ENCODE data around the gene IVD. TPM values are rescaled to one million over a fixed set of nuclear protein-coding genes. Genes with fewer than 3 reads are reported as not detected.
A peak's percentile ranks its signal among the peaks of the same experiment; 100 is the strongest.

Gene IVD
- 22.3 and 25.3 TPM in 2 replicates for total RNA-seq (2014; rRNA removed; shearing (Covaris generic))

- Histone ChIP-seq H3K36me3 (peaks cover 37% of the 10 kb centered on the region), H3K4me3 (peak within 1 kb of the TSS; percentile 66), H3K27me3 (replicated peaks) (no peaks in the 10 kb centered on the region), H3K27ac (peak within 1 kb of the TSS; percentile 22), H3K9me3 (replicated peaks) (no peaks in the 10 kb centered on the region), H3K4me1 (replicated peaks) (peaks cover 13% of the 10 kb centered on the region)
- DNase-seq (ENCODE audit: low read depth in 1 of 2, low spot score in 2 of 2) = peak; percentile 88 to 96
Measured at GRCh38 chr15:40405501-40406381, at the start of gene IVD. TSS of gene IVD (plus strand) at chr15:40405795. CDS start at chr15:40405828, 33 bp downstream.

GRCh38 chr15:40355976-40356585 is 49.5 kb upstream of the IVD start:
- DNase-seq (ENCODE audit: low read depth in 1 of 2, low spot score in 2 of 2) = no peak
- Histone ChIP-seq H3K4me3 (no peak overlapping the region), H3K4me1 (replicated peaks) (peaks cover 24% of the 10 kb centered on the region), H3K27me3 (replicated peaks) (no peaks in the 10 kb centered on the region), H3K36me3 (no peaks in the 10 kb centered on the region), H3K27ac (no peak overlapping the region), H3K9me3 (replicated peaks) (peaks cover 6% of the 10 kb centered on the region; the same call in 1 of the 2 replicates)

- no peaks in the 10 kb centered on the region for H3K27me3 ChIP-seq (replicated peaks)
- H3K4me3 ChIP-seq = no peak overlapping the region
- no peak for DNase-seq (ENCODE audit: low read depth in 1 of 2, low spot score in 2 of 2)
- no peak overlapping the region for H3K27ac ChIP-seq
- peaks cover 24% of the 10 kb centered on the region for H3K4me1 ChIP-seq (replicated peaks)
- H3K9me3 ChIP-seq (replicated peaks) = peaks cover 6% of the 10 kb centered on the region; the same call in 1 of the 2 replicates
- H3K36me3 ChIP-seq = no peaks in the 10 kb centered on the region
Measured at GRCh38 chr15:40357246-40357645, 48.3 kb upstream of the IVD start.

GRCh38 chr15:40357723-40358470 is 47.7 kb upstream of the IVD start, which contains the start of gene DISP2:
TSS of gene DISP2 (plus strand) at chr15:40358219. CDS start at chr15:40358322, 103 bp downstream.
- Histone ChIP-seq H3K9me3 (replicated peaks) (peaks cover 6% of the 10 kb centered on the region; the same call in 1 of the 2 replicates), H3K27ac (no peak within 1 kb of the TSS), H3K36me3 (no peaks in the 10 kb centered on the region), H3K27me3 (replicated peaks) (no peaks in the 10 kb centered on the region), H3K4me1 (replicated peaks) (peaks cover 24% of the 10 kb centered on the region), H3K4me3 (peak within 1 kb of the TSS; percentile 41)
- DNase-seq (ENCODE audit: low read depth in 1 of 2, low spot score in 2 of 2) = peak; percentile 79 to 87

GRCh38 chr15:40358471-40359353 is 46.9 kb upstream of the IVD start:
- no peaks in the 10 kb centered on the region for H3K36me3 ChIP-seq
- H3K27me3 ChIP-seq (replicated peaks) = no peaks in the 10 kb centered on the region
- DNase-seq (ENCODE audit: low read depth in 1 of 2, low spot score in 2 of 2) = no peak
- peaks cover 23% of the 10 kb centered on the region for H3K4me1 ChIP-seq (replicated peaks)
- H3K4me3 ChIP-seq = peak overlapping the region; percentile 41
- H3K9me3 ChIP-seq (replicated peaks) = peaks cover 6% of the 10 kb centered on the region; the same call in 1 of the 2 replicates
- no peak overlapping the region for H3K27ac ChIP-seq

GRCh38 chr15:40360015-40360414 is 45.6 kb upstream of the IVD start:
- DNase-seq (ENCODE audit: low read depth in 1 of 2, low spot score in 2 of 2) = no peak
- H3K27ac ChIP-seq = no peak overlapping the region
- H3K4me3 ChIP-seq = no peak overlapping the region
- H3K27me3 ChIP-seq (replicated peaks) = no peaks in the 10 kb centered on the region
- peaks cover 14% of the 10 kb centered on the region for H3K4me1 ChIP-seq (replicated peaks)
- no peaks in the 10 kb centered on the region for H3K36me3 ChIP-seq
- peaks cover 6% of the 10 kb centered on the region; the same call in 1 of the 2 replicates for H3K9me3 ChIP-seq (replicated peaks)

- Histone ChIP-seq H3K36me3 (no peaks in the 10 kb centered on the region), H3K27me3 (replicated peaks) (no peaks in the 10 kb centered on the region), H3K4me1 (replicated peaks) (peaks cover 14% of the 10 kb centered on the region), H3K27ac (no peak overlapping the region), H3K9me3 (replicated peaks) (peaks cover 6% of the 10 kb centered on the region; the same call in 1 of the 2 replicates), H3K4me3 (no peak overlapping the region)
- no peak for DNase-seq (ENCODE audit: low read depth in 1 of 2, low spot score in 2 of 2)
Measured at GRCh38 chr15:40361640-40362039, 44.0 kb upstream of the IVD start.

GRCh38 chr15:40363611-40364010 is 42.0 kb upstream of the IVD start:
- Histone ChIP-seq H3K27me3 (replicated peaks) (no peaks in the 10 kb centered on the region), H3K36me3 (no peaks in the 10 kb centered on the region), H3K9me3 (replicated peaks) (no peaks in the 10 kb centered on the region; the same call in 1 of the 2 replicates), H3K4me3 (no peak overlapping the region), H3K4me1 (replicated peaks) (peaks cover 15% of the 10 kb centered on the region), H3K27ac (no peak overlapping the region)
- DNase-seq (ENCODE audit: low read depth in 1 of 2, low spot score in 2 of 2) = no peak

- Histone ChIP-seq H3K4me3 (no peak overlapping the region), H3K9me3 (replicated peaks) (no peaks in the 10 kb centered on the region; the same call in 1 of the 2 replicates), H3K36me3 (no peaks in the 10 kb centered on the region), H3K27ac (no peak overlapping the region), H3K4me1 (replicated peaks) (peaks cover 13% of the 10 kb centered on the region), H3K27me3 (replicated peaks) (no peaks in the 10 kb centered on the region)
- DNase-seq (ENCODE audit: low read depth in 1 of 2, low spot score in 2 of 2) = no peak
Measured at GRCh38 chr15:40364251-40364650, 41.3 kb upstream of the IVD start.

GRCh38 chr15:40365016-40365415 is 40.6 kb upstream of the IVD start:
- DNase-seq (ENCODE audit: low read depth in 1 of 2, low spot score in 2 of 2) = no peak
- H3K4me3 ChIP-seq = no peak overlapping the region
- H3K4me1 ChIP-seq (replicated peaks) = peaks cover 13% of the 10 kb centered on the region
- H3K27me3 ChIP-seq (replicated peaks) = no peaks in the 10 kb centered on the region
- no peaks in the 10 kb centered on the region for H3K36me3 ChIP-seq
- no peaks in the 10 kb centered on the region; the same call in 1 of the 2 replicates for H3K9me3 ChIP-seq (replicated peaks)
- no peak overlapping the region for H3K27ac ChIP-seq

- DNase-seq (ENCODE audit: low read depth in 1 of 2, low spot score in 2 of 2) = no peak
- Histone ChIP-seq H3K36me3 (no peaks in the 10 kb centered on the region), H3K27me3 (replicated peaks) (no peaks in the 10 kb centered on the region), H3K9me3 (replicated peaks) (no peaks in the 10 kb centered on the region; the same call in 1 of the 2 replicates), H3K4me3 (no peak overlapping the region), H3K4me1 (replicated peaks) (peaks cover 13% of the 10 kb centered on the region), H3K27ac (no peak overlapping the region)
Measured at GRCh38 chr15:40365624-40366456, 39.8 kb upstream of the IVD start.

Data from SJSA1 (cell line).